ENCODE results near the gene ERC2.

Gene ERC2

DNA sequence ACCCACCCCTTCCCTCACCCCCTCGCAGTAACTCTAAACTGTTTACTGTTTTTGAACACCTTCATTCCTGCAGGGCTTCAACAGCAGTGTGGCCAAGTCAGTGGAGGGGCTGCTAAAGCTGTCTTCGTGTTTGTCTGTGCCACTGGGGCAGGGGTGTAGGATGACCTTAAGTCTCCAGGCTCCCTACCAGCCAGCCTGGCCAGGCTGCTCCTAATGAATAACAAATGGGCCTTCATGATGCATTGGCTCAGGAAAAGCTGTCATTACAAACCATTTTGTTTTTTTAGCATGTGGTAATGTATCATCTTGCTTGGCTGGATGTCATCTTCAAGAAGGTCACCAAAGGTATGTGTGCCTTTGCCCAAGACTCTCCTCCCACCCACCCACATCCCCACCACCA lies 609.0 kb downstream of the ERC2 start:
- Histone ChIP-seq H4K20me1 (ENCODE audit: insufficient read depth, low read length) (no peaks in the 10 kb centered on the region), H3F3A (ENCODE audit: insufficient read depth, low read length) (no peaks in the 10 kb centered on the region), H3K4me3 (ENCODE audit: low read depth, low read length, poor library complexity, severe bottlenecking) (no peak overlapping the region), H3K9me3 (ENCODE audit: low read length) (no peaks in the 10 kb centered on the region), H3K4me1 (ENCODE audit: insufficient read depth, low read length, severe bottlenecking) (no peaks in the 10 kb centered on the region), H3K79me2 (ENCODE audit: insufficient read depth, low read length) (no peaks in the 10 kb centered on the region), H3K9ac (ENCODE audit: low read length) (no peak overlapping the region), H3K9me2 (ENCODE audit: low read depth, low read length) (no peaks in the 10 kb centered on the region), H2AFZ (ENCODE audit: low read length) (no peak overlapping the region), H3K27me3 (ENCODE audit: insufficient read depth, low read length) (no peaks in the 10 kb centered on the region), H3K27ac (ENCODE audit: low read depth, low read length, poor library complexity, severe bottlenecking) (no peak overlapping the region), H3K36me3 (ENCODE audit: insufficient read depth, low read length) (no peaks in the 10 kb centered on the region), H3K4me2 (ENCODE audit: low read length) (no peak overlapping the region)
- TF ChIP-seq EZH2 (IDR thresholded peaks at IDR 0.05; ENCODE audit: borderline replicate concordance, low read length): no peak

DNA sequence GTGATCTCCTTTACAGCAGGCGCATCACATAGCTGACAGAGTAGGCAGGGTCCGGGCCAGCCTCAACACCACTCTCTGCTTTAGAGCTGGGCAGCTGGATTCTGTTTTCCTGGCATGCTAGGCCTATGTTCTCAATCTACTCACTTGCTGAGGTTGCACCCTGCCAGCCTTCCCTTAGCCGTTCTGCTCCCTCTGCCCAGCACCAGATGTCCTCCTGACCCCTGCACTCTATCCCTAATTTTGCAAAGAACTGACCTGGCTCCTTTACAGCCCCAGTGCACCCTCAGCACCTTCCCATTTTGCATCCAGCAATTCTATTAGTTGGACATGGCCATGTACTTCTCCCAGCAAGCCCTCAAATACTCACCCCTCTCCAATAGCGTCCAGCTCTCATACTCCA lies 609.5 kb downstream of the ERC2 start:
- Histone ChIP-seq H2AFZ (ENCODE audit: low read length) (no peak overlapping the region), H3K4me3 (ENCODE audit: low read depth, low read length, poor library complexity, severe bottlenecking) (no peak overlapping the region), H3K79me2 (ENCODE audit: insufficient read depth, low read length) (no peaks in the 10 kb centered on the region), H3K4me1 (ENCODE audit: insufficient read depth, low read length, severe bottlenecking) (no peaks in the 10 kb centered on the region), H3K4me2 (ENCODE audit: low read length) (no peak overlapping the region), H3K27me3 (ENCODE audit: insufficient read depth, low read length) (no peaks in the 10 kb centered on the region), H3K9me2 (ENCODE audit: low read depth, low read length) (no peaks in the 10 kb centered on the region), H3K36me3 (ENCODE audit: insufficient read depth, low read length) (no peaks in the 10 kb centered on the region), H4K20me1 (ENCODE audit: insufficient read depth, low read length) (no peaks in the 10 kb centered on the region), H3K9ac (ENCODE audit: low read length) (no peak overlapping the region), H3K9me3 (ENCODE audit: low read length) (no peaks in the 10 kb centered on the region), H3F3A (ENCODE audit: insufficient read depth, low read length) (no peaks in the 10 kb centered on the region), H3K27ac (ENCODE audit: low read depth, low read length, poor library complexity, severe bottlenecking) (no peak overlapping the region)
- TF ChIP-seq, protein P1, sequence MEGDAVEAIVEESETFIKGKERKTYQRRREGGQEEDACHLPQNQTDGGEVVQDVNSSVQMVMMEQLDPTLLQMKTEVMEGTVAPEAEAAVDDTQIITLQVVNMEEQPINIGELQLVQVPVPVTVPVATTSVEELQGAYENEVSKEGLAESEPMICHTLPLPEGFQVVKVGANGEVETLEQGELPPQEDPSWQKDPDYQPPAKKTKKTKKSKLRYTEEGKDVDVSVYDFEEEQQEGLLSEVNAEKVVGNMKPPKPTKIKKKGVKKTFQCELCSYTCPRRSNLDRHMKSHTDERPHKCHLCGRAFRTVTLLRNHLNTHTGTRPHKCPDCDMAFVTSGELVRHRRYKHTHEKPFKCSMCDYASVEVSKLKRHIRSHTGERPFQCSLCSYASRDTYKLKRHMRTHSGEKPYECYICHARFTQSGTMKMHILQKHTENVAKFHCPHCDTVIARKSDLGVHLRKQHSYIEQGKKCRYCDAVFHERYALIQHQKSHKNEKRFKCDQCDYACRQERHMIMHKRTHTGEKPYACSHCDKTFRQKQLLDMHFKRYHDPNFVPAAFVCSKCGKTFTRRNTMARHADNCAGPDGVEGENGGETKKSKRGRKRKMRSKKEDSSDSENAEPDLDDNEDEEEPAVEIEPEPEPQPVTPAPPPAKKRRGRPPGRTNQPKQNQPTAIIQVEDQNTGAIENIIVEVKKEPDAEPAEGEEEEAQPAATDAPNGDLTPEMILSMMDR (IDR thresholded peaks at IDR 0.05; ENCODE audit: low read length): no peak
- no peak for TF ChIP-seq EZH2 (IDR thresholded peaks at IDR 0.05; ENCODE audit: borderline replicate concordance, low read length)

DNA sequence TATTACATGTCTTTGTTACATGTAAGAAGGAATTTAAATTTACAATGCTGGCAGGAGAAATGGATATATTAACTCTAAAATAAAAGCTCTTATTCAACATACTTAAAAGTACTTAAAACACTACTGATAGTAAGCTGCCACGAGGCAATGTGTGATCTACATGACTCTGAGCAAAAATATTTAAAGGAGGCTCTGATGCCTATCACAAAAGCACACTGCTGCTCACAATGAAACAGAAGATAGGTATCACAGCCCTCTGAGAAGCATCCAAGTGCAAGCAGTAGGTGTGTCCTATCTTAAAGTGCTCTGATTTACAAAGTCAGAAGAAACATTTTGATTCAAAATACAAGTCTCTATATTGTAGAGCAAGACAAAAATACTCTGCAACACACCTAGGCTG lies 610.0 kb downstream of the ERC2 start:
- Histone ChIP-seq H3K9ac (ENCODE audit: low read length) (no peak overlapping the region), H4K20me1 (ENCODE audit: insufficient read depth, low read length) (no peaks in the 10 kb centered on the region), H3K27me3 (ENCODE audit: insufficient read depth, low read length) (no peaks in the 10 kb centered on the region), H3K9me2 (ENCODE audit: low read depth, low read length) (no peaks in the 10 kb centered on the region), H3K27ac (ENCODE audit: low read depth, low read length, poor library complexity, severe bottlenecking) (no peak overlapping the region), H3K9me3 (ENCODE audit: low read length) (no peaks in the 10 kb centered on the region), H3K4me1 (ENCODE audit: insufficient read depth, low read length, severe bottlenecking) (no peaks in the 10 kb centered on the region), H3K79me2 (ENCODE audit: insufficient read depth, low read length) (no peaks in the 10 kb centered on the region), H3F3A (ENCODE audit: insufficient read depth, low read length) (no peaks in the 10 kb centered on the region), H3K4me2 (ENCODE audit: low read length) (no peak overlapping the region), H3K4me3 (ENCODE audit: low read depth, low read length, poor library complexity, severe bottlenecking) (no peak overlapping the region), H3K36me3 (ENCODE audit: insufficient read depth, low read length) (no peaks in the 10 kb centered on the region), H2AFZ (ENCODE audit: low read length) (no peak overlapping the region)
- TF ChIP-seq, protein P1 (IDR thresholded peaks at IDR 0.05; ENCODE audit: low read length): no peak
- TF ChIP-seq EZH2 (IDR thresholded peaks at IDR 0.05; ENCODE audit: borderline replicate concordance, low read length): no peak

DNA sequence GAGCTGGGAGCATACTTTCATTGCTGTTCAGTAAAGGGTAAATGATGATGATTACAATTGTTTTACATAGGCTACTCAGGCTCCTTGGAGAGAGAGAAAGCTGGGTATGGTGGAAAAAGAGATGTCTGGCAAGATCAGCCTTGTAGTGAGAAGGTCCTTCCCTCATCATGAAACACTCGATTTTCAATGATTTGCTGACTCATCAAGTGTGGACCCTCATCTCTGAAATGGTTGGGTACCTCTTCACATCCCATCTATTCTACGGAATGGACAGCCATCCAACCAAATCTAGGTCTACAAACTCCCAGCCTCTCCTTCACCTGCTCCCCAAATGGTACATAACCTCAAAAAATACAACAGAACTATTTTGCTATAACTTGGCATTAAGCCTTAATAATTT lies 610.6 kb downstream of the ERC2 start:
- Histone ChIP-seq H3K79me2 (ENCODE audit: insufficient read depth, low read length) (no peaks in the 10 kb centered on the region), H3K9me2 (ENCODE audit: low read depth, low read length) (no peaks in the 10 kb centered on the region), H3K4me2 (ENCODE audit: low read length) (no peak overlapping the region), H3K27ac (ENCODE audit: low read depth, low read length, poor library complexity, severe bottlenecking) (no peak overlapping the region), H3K4me3 (ENCODE audit: low read depth, low read length, poor library complexity, severe bottlenecking) (no peak overlapping the region), H4K20me1 (ENCODE audit: insufficient read depth, low read length) (no peaks in the 10 kb centered on the region), H3K27me3 (ENCODE audit: insufficient read depth, low read length) (no peaks in the 10 kb centered on the region), H3K9ac (ENCODE audit: low read length) (no peak overlapping the region), H2AFZ (ENCODE audit: low read length) (no peak overlapping the region), H3K9me3 (ENCODE audit: low read length) (no peaks in the 10 kb centered on the region), H3F3A (ENCODE audit: insufficient read depth, low read length) (no peaks in the 10 kb centered on the region), H3K4me1 (ENCODE audit: insufficient read depth, low read length, severe bottlenecking) (no peaks in the 10 kb centered on the region), H3K36me3 (ENCODE audit: insufficient read depth, low read length) (no peaks in the 10 kb centered on the region)
- no peak for TF ChIP-seq EZH2 (IDR thresholded peaks at IDR 0.05; ENCODE audit: borderline replicate concordance, low read length)
- TF ChIP-seq, protein P1 (IDR thresholded peaks at IDR 0.05; ENCODE audit: low read length): no peak
